GM12878 (cell line): ENCODE results near the gene MIPOL1. TPM values are rescaled to one million over a fixed set of nuclear protein-coding genes. Genes with fewer than 3 reads are reported as not detected.

Source experiments
- ATAC-seq: fragments of 200-7000 bp; cut with Tn5 transposase; 3 replicates; pipeline ENCODE4 v1.9.1; 2020; ENCODE audit warnings: mild to moderate bottlenecking, moderate library complexity
- BruUV-seq: library from RNA; stranded (reverse); fragments of 400-500 nt; replicated peaks from 2 replicates; lab custom pipeline; 2021; lab: Mats Ljungman, UMichigan
- CTCF ChIA-PET: fragments of 300-600 bp; sonication (Branson Sonifier 250); formaldehyde crosslinking; extraction: SDS; loops from one replicate; lab custom pipeline; 2021; ENCODE audit warnings: inconsistent platforms; lab: Yijun Ruan, JAX
- POLR2A ChIA-PET: fragments of 350-600 bp; formaldehyde crosslinking; extraction: SDS; loops from one replicate; lab custom pipeline; 2021; ENCODE audit warnings: inconsistent platforms; lab: Charles Lee
- RAD21 ChIA-PET: fragments of 300-600 bp; sonication (Branson Sonifier 250); formaldehyde crosslinking; loops from one replicate; lab custom pipeline; 2023; ENCODE audit warnings: antibody characterized with exemption; ENCODE audit not compliant: unreplicated experiment; lab: Charles Lee
- SMC1A ChIA-PET: fragments of 300-600 bp; sonication (Branson Sonifier 250); formaldehyde crosslinking; loops from one replicate; lab custom pipeline; 2023; ENCODE audit not compliant: unreplicated experiment, uncharacterized antibody; lab: Charles Lee
- DNase-seq: peaks from one replicate; pipeline ENCODE4 v3.0.0-alpha.2; 2011; ENCODE audit warnings: low read depth, low spot score
- FAIRE-seq: peaks from 3 replicates; lab custom pipeline; 2011; peaks lifted over from hg19 to GRCh38; lab: Jason Lieb, UNC
- H2AFZ ChIP-seq: 2 replicates; pipeline ENCODE4 v1.6.0; 2011; ENCODE audit warnings: low read depth, low read length, control low read depth; ENCODE audit not compliant: control insufficient read depth
- H3K27ac ChIP-seq: 2 replicates; pipeline ENCODE4 v1.5.1; 2011; ENCODE audit warnings: control low read depth; ENCODE audit not compliant: control insufficient read depth, insufficient read depth
- H3K27me3 ChIP-seq, 2 experiments: replicated peaks in 1 of 2; 2 replicates each; pipeline versions ENCODE4 v1.6.0 to v1.6.1; 2011; ENCODE audit warnings: low read length in 1 of 2; ENCODE audit not compliant: control insufficient read depth in 2 of 2, insufficient read depth in 2 of 2
- H3K36me3 ChIP-seq, 2 experiments: 2 replicates each; pipeline ENCODE4 v1.5.1; 2011; ENCODE audit warnings: low read length in 1 of 2; ENCODE audit not compliant: control insufficient read depth in 2 of 2, insufficient read depth in 2 of 2
- H3K4me1 ChIP-seq: 2 replicates; pipeline ENCODE4 v1.6.1; 2011; ENCODE audit warnings: mild to moderate bottlenecking, low read length, moderate library complexity, mixed read lengths; ENCODE audit not compliant: control insufficient read depth, insufficient read depth
- H3K4me2 ChIP-seq: 2 replicates; pipeline ENCODE4 v1.6.0; 2011; ENCODE audit warnings: control low read depth; ENCODE audit not compliant: control insufficient read depth, insufficient read depth
- H3K4me3 ChIP-seq: fragments of 200-600 bp; sonication (generic); 2 replicates; pipeline ENCODE4 v1.5.1; 2016
- H3K79me2 ChIP-seq: 2 replicates; pipeline ENCODE4 v1.6.0; 2011; ENCODE audit warnings: low read length; ENCODE audit not compliant: control insufficient read depth, insufficient read depth
- H3K9ac ChIP-seq: 2 replicates; pipeline ENCODE4 v1.8.0; 2011; ENCODE audit warnings: low read length, control low read depth, mixed read lengths; ENCODE audit not compliant: control insufficient read depth, insufficient read depth
- H3K9me3 ChIP-seq: replicated peaks from 3 replicates; pipeline ENCODE4 v1.5.1; 2011; ENCODE audit warnings: mild to moderate bottlenecking, low read length; ENCODE audit not compliant: control insufficient read depth, insufficient read depth
- H4K20me1 ChIP-seq: 2 replicates; pipeline ENCODE4 v1.6.0; 2011; ENCODE audit not compliant: control insufficient read depth, insufficient read depth
- ATF3 ChIP-seq: IDR thresholded peaks from 2 replicates; pipeline ENCODE4 v1.6.1; 2011; ENCODE audit warnings: low read depth, mild to moderate bottlenecking, low read length, moderate library complexity, borderline replicate concordance; ENCODE audit errors: extremely low read depth
- E2F8 ChIP-seq: fragments of 450-650 bp; IDR thresholded peaks from 2 replicates; pipeline ENCODE4 v1.6.1; 2018; ENCODE audit warnings: mild to moderate bottlenecking, low read depth, moderate library complexity; ENCODE audit not compliant: partially characterized antibody
- EZH2 ChIP-seq: IDR thresholded peaks from 2 replicates; pipeline ENCODE4 v1.6.1; 2012; ENCODE audit warnings: low read depth, mild to moderate bottlenecking, control low read depth, inconsistent platforms, low read length, borderline replicate concordance; ENCODE audit not compliant: control insufficient read depth
- IRF3 ChIP-seq: fragments of 450-650 bp; IDR thresholded peaks from 2 replicates; pipeline ENCODE4 v1.6.1; 2014; ENCODE audit warnings: mild to moderate bottlenecking
- IRF4 ChIP-seq: IDR thresholded peaks from 2 replicates; pipeline ENCODE4 v1.6.1; 2011; ENCODE audit warnings: low read depth, low read length
- JUNB ChIP-seq: IDR thresholded peaks from 2 replicates; pipeline ENCODE4 v1.6.1; 2016; ENCODE audit warnings: antibody characterized with exemption, mild to moderate bottlenecking
- MEF2A ChIP-seq: IDR thresholded peaks from 2 replicates; pipeline ENCODE4 v1.6.1; 2011; ENCODE audit warnings: low read depth, mild to moderate bottlenecking, low read length, moderate library complexity; ENCODE audit not compliant: insufficient read depth
- MYC ChIP-seq: IDR thresholded peaks from 2 replicates; pipeline ENCODE4 v1.6.1; 2011; ENCODE audit warnings: mild to moderate bottlenecking, low read length, moderate library complexity, inconsistent platforms; ENCODE audit not compliant: insufficient read depth, insufficient replicate concordance, insufficient read length, severe bottlenecking
- POLR2AphosphoS5 ChIP-seq: IDR thresholded peaks from 2 replicates; pipeline ENCODE4 v1.6.1; 2011; ENCODE audit warnings: mild to moderate bottlenecking, low read length, inconsistent platforms
- USF1 ChIP-seq: IDR thresholded peaks from 2 replicates; pipeline ENCODE4 v1.6.1; 2011; ENCODE audit warnings: borderline replicate concordance, low read depth, mild to moderate bottlenecking, moderate library complexity, mixed read lengths, low read length; ENCODE audit not compliant: insufficient read depth; ENCODE audit errors: extremely low read length
- WGBS: methylation state at CpG from one replicate; pipeline ENCODE4 v1.1.6; 2016; ENCODE audit warnings: low lambda C conversion rate; ENCODE audit not compliant: insufficient replicate concordance, insufficient coverage; ENCODE audit errors: missing lambda C conversion rate; 5-methylcytosine and 5-hydroxymethylcytosine counted together
- in situ Hi-C: fragments of 300-500 bp; cut with MboI; formaldehyde crosslinking; loops from 9 replicates; pipeline ENCODE4 v1.14.3; 2018; ENCODE audit warnings: mixed read lengths
- intact Hi-C: fragments of 100-400 bp; cut with micrococcal nuclease; formaldehyde crosslinking; loops from one replicate; pipeline ENCODE4 v1.14.2; 2022; ENCODE audit not compliant: unreplicated experiment
- polyA plus RNA-seq, 11 experiments: library from polyadenylated mRNA; depleted of rRNA in 4 of 11; unstranded in 6 of 11; stranded (reverse) in 5 of 11; fragments of >200 nt; fragmentation: Nextera tagmentation in 4 of 11; fragmentation: Illumina TruSeq in 1 of 11; extraction: Ambion mirVana in 4 of 11; extraction: Trizol in 1 of 11; gene quantifications; 1 replicate in 1 of 11; 2 replicates in 10 of 11; pipeline versions ENCODE4 v1.2.1 to v1.2.3, GENCODE V29; 2011 to 2016; ENCODE audit warnings: inconsistent platforms in 2 of 11, missing spikeins in 2 of 11, low read depth in 1 of 11
- total RNA-seq, 4 experiments: library from RNA; depleted of rRNA in 3 of 4; stranded (reverse); fragments of >200 nt in 3 of 4; fragmentation: Illumina TruSeq in 1 of 4; extraction: Trizol in 1 of 4; gene quantifications; 2 replicates each; pipeline versions ENCODE4 v1.2.1 to v1.2.3, GENCODE V29; 2013 to 2021

The MIPOL1 gene
- total and polyA plus RNA-seq, 10 of the 15 experiments (the other 5 are each of a cell fraction or from before 2014, with no cell fraction given): 0.06 TPM; not detected in 9

- TF ChIP-seq MEF2A (no peak), IRF4 (no peak), USF1 (no peak)
These were observed 293.3 kb downstream of the MIPOL1 start (continued) for GRCh38 chr14:37491076-37491475.

- Histone ChIP-seq H2AFZ (no peak overlapping the region), H3K27me3 (no peaks in the 10 kb centered on the region), H3K79me2 (no peaks in the 10 kb centered on the region), H3K27ac (no peak overlapping the region), H3K4me3 (no peak overlapping the region), H3K4me1 (no peaks in the 10 kb centered on the region), H3K36me3 (no peaks in the 10 kb centered on the region), H4K20me1 (no peaks in the 10 kb centered on the region), H3K9ac (no peak overlapping the region), H3K4me2 (no peak overlapping the region), H3K9me3 (no peaks in the 10 kb centered on the region; the same call in 2 of the 3 replicates)
- in situ Hi-C loops (no loop called here), intact Hi-C loops (no loop called here)
- 4% methylated on average over 2 of the region's 2 CpGs for WGBS
- FAIRE-seq (no peak), DNase-seq (no peak), ATAC-seq (no peak)
- TF ChIP-seq JUNB (no peak), ATF3 (no peak), E2F8 (no peak), EZH2 (no peak), MYC (no peak), IRF3 (no peak), POLR2AphosphoS5 (no peak)
- no TSS peak for BruUV-seq
- SMC1A ChIA-PET: no interaction called here
- RAD21 ChIA-PET: no interaction called here
- POLR2A ChIA-PET: no interaction called here
- CTCF ChIA-PET: no interaction called here
These were observed 295.9 kb downstream of the MIPOL1 start for GRCh38 chr14:37493606-37494005.
